Endothelial cell of umbilical vein (primary cell): ENCODE results near the gene CCDC12.

ENCODE experiments used
- CTCF ChIP-seq, 2 donors: IDR thresholded peaks; 1 replicate in 1 of 2; 2 replicates in 1 of 2; pipeline ENCODE4 v1.5.1; 2011; ENCODE audit warnings: low read length in 2 of 2, mild to moderate bottlenecking in 2 of 2, moderate library complexity in 2 of 2, control low read depth in 1 of 2, inconsistent platforms in 1 of 2, low read depth in 1 of 2; ENCODE audit not compliant: insufficient read depth in 1 of 2; ENCODE audit errors: extremely low read depth in 1 of 2
- EZH2 ChIP-seq: IDR thresholded peaks from 2 replicates; pipeline ENCODE4 v1.6.1; 2012; ENCODE audit warnings: borderline replicate concordance, low read depth, mild to moderate bottlenecking, moderate library complexity, low read length, inconsistent platforms; ENCODE audit not compliant: severe bottlenecking
- GATA2 ChIP-seq: IDR thresholded peaks from 2 replicates; pipeline ENCODE4 v1.7.0; 2011; ENCODE audit warnings: low read depth, mild to moderate bottlenecking, moderate library complexity, mixed read lengths, low read length; ENCODE audit not compliant: insufficient read length, insufficient read depth
- MYC ChIP-seq: IDR thresholded peaks from one replicate; pipeline ENCODE4 v1.6.1; 2011; ENCODE audit warnings: mild to moderate bottlenecking, low read depth, low read length
- POLR2A ChIP-seq: IDR thresholded peaks from 2 replicates; pipeline ENCODE4 v1.6.1; 2012; ENCODE audit warnings: low read depth, mild to moderate bottlenecking, control low read depth, low read length
- POLR2AphosphoS5 ChIP-seq: IDR thresholded peaks from 2 replicates; pipeline ENCODE4 v1.6.1; 2012; ENCODE audit warnings: low read depth, mild to moderate bottlenecking, control low read depth, low read length, moderate library complexity; ENCODE audit not compliant: insufficient read depth

- no peak for TF ChIP-seq CTCF (IDR thresholded peaks at IDR 0.05; ENCODE audit: extremely low read depth in 1 of 2, insufficient read depth in 1 of 2, low read depth in 1 of 2, low read length in 2 of 2)
- TF ChIP-seq GATA2: no peak
- no peak for TF ChIP-seq POLR2AphosphoS5
- no peak for TF ChIP-seq EZH2
- TF ChIP-seq POLR2A: no peak
- TF ChIP-seq MYC: no peak
Measured at GRCh38 chr3:47011371-47011770, 34.8 kb upstream of the CCDC12 start.
